ENCODE results near the gene HPRT1. TPM values are rescaled to one million over a fixed set of nuclear protein-coding genes. Genes with fewer than 3 reads are reported as not detected.
A peak's percentile ranks its signal among the peaks of the same experiment; 100 is the strongest.

Gene HPRT1
- total RNA-seq, 1 donor = 16.6 TPM

DNA sequence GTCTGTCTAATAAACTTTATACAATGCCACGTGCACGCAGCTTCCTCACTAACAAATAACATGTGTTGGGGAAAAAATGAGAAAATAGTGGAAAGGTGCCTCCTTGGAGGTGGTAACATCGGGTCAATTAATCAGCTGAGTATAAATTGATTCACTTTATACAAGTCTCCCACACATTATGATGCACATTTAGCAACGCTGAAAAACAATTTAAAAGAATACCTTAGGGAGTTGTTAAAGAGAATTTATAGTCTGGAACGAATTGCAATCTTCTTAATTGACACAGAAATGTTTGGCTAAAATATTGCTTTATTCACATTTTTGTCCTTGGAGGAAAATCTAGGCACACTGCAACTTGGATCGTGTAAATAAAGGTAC is 84.2 kb downstream of the HPRT1 start:
- H3K9me3 ChIP-seq (ENCODE audit: low read depth, low read length) = no peaks in the 10 kb centered on the region
- peaks cover 37% of the 10 kb centered on the region for H3K27me3 ChIP-seq (ENCODE audit: insufficient read depth, low read length)
- no peak overlapping the region for H3K4me3 ChIP-seq (ENCODE audit: low read length)
- H3K4me1 ChIP-seq (ENCODE audit: insufficient read depth, low read length) = peaks cover 16% of the 10 kb centered on the region

- Histone ChIP-seq H3K4me1 (ENCODE audit: insufficient read depth, low read length) (peaks cover 17% of the 10 kb centered on the region), H3K4me3 (ENCODE audit: low read length) (no peak overlapping the region), H3K27me3 (ENCODE audit: insufficient read depth, low read length) (peaks cover 37% of the 10 kb centered on the region), H3K9me3 (ENCODE audit: low read depth, low read length) (no peaks in the 10 kb centered on the region)
Observed at GRCh38 chrX:134544513-134545151, 84.7 kb downstream of the HPRT1 start.

DNA sequence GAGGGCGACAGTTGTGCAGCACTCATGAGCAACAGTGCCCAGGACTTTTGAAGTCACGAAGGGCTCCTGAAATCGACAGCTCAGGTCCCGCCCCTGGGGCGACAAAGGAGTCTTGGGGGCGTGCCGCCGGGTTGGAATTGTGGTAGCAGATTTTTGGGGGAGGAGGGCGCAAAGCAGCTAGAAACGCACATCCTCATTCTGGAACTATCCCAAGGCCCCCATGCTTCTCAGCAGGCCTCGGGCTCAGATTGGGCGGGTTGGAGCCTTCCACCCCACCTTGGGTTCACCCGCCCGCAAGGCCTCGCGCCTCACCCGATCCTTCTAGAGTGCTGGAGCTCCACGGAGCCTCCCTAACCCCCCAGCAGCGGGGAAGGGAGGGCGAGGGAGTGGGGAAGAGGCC is 85.5 kb downstream of the HPRT1 start:
- Histone ChIP-seq H3K9me3 (ENCODE audit: low read depth, low read length) (no peaks in the 10 kb centered on the region), H3K27me3 (ENCODE audit: insufficient read depth, low read length) (peaks cover 37% of the 10 kb centered on the region), H3K4me1 (ENCODE audit: insufficient read depth, low read length) (peaks cover 23% of the 10 kb centered on the region), H3K4me3 (ENCODE audit: low read length) (no peak overlapping the region)

DNA sequence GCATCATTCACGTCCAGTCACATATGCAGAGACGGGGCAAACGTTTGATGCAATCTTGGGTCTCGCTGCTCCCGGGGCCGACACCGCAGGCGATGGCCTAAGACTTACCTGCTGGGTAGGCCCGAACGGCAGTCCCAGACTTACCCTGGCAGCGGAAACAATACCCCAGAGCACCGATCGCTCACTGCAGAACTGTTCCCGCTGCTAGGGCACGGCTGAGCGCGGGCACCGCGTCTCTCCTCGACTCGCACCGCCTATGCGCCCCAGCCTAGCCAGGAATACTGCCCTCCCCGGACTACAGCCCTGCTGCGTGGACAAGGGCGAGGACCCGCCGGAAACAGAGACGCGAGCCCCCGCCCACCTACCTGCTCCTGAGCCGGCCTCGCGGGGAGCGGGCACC is 86.2 kb downstream of the HPRT1 start:
- no peak overlapping the region for H3K4me3 ChIP-seq (ENCODE audit: low read length)
- H3K27me3 ChIP-seq (ENCODE audit: insufficient read depth, low read length) = peaks cover 37% of the 10 kb centered on the region
- no peaks in the 10 kb centered on the region for H3K9me3 ChIP-seq (ENCODE audit: low read depth, low read length)
- peaks cover 23% of the 10 kb centered on the region for H3K4me1 ChIP-seq (ENCODE audit: insufficient read depth, low read length)

GRCh38 chrX:134547047-134547679 is 87.2 kb downstream of the HPRT1 start:
- Histone ChIP-seq H3K4me1 (ENCODE audit: insufficient read depth, low read length) (peaks cover 23% of the 10 kb centered on the region), H3K4me3 (ENCODE audit: low read length) (no peak overlapping the region), H3K9me3 (ENCODE audit: low read depth, low read length) (no peaks in the 10 kb centered on the region), H3K27me3 (ENCODE audit: insufficient read depth, low read length) (peaks cover 43% of the 10 kb centered on the region)

DNA sequence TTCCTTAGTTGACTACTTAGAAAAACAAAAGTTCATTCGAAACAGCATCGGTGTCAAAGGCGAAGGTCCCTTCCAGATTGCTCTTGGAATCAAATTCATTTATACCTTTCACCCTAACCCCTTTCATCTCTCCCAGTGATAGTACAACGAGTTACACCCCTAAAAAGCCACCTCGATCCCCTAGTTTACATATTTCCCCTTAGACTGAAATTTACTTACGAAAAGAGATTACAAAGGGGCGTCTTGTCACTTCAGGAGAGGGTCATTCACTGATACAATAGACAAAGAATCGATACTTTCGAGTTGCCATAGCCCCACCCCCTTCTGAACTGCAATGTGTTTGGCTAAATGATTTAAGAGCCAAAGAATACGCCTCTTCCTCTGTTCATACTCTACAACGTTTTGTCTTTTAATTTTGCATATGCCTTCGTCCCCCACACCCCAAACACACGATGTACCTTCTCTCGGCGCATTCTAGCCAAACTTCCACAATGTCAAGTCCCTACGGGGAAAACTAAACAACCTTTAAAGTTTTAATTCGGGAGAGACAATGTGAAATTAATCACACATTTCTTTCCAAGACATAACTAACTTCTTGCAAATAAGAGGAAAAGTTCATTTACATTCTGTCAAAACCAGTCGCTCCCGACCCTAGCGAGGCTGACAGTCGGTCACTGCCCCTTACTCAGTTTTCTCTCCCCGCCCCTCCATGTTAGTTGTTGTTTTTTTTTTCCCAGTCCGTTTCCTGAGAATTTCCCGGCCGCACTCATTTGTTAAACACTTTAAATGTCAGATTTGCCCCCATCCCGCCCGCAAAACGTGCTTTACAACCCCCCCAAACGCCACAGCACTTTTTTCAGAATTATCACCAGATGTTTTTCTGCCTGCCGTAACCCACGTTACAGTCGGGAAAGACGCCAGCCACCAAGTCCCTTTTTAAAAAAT is 88.6 kb downstream of the HPRT1 start:
- Histone ChIP-seq H3K9me3 (ENCODE audit: low read depth, low read length) (no peaks in the 10 kb centered on the region), H3K4me1 (ENCODE audit: insufficient read depth, low read length) (peaks cover 23% of the 10 kb centered on the region), H3K27me3 (ENCODE audit: insufficient read depth, low read length) (peaks cover 45% of the 10 kb centered on the region), H3K4me3 (ENCODE audit: low read length) (peak overlapping the region; percentile 40)

Other genes starting within 250 kb of the HPRT1 start
- not detected for gene CCDC160, start 223.0 kb upstream of the HPRT1 start, total RNA-seq
- gene PHF6, start 86.9 kb upstream of the HPRT1 start, total RNA-seq = 10.6 TPM
- gene PLAC1, start 198.3 kb downstream of the HPRT1 start, total RNA-seq = not detected

All from mononuclear cell (primary cell).